ENCODE results near the gene MAST3.

DNA sequence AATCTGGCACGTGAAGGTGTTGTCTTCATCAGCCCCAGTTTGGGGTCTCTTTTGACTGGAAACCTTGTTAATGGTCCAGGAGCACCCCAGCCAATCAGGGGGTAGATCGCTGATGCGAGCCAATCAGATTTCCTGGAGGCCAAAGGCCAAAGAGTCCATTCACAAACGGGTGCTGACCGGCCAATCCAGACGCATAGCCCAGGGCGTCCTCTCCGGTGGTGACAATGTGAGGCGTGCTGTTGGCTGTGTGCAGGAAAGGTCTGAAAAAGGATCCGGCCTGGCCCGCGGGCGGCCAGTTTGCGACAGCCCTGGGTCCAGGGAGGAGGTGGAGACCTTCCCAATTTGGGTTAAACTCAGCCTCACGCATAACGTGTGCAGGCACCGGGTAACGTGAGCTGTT is 3.1 kb downstream of the MAST3 start:
- TF ChIP-seq, protein P1, sequence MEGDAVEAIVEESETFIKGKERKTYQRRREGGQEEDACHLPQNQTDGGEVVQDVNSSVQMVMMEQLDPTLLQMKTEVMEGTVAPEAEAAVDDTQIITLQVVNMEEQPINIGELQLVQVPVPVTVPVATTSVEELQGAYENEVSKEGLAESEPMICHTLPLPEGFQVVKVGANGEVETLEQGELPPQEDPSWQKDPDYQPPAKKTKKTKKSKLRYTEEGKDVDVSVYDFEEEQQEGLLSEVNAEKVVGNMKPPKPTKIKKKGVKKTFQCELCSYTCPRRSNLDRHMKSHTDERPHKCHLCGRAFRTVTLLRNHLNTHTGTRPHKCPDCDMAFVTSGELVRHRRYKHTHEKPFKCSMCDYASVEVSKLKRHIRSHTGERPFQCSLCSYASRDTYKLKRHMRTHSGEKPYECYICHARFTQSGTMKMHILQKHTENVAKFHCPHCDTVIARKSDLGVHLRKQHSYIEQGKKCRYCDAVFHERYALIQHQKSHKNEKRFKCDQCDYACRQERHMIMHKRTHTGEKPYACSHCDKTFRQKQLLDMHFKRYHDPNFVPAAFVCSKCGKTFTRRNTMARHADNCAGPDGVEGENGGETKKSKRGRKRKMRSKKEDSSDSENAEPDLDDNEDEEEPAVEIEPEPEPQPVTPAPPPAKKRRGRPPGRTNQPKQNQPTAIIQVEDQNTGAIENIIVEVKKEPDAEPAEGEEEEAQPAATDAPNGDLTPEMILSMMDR (conservative IDR thresholded peaks at IDR 0.05): no peak
- TF ChIP-seq ZFX (IDR thresholded peaks at IDR 0.05): no peak
